GM12864 (cell line): ENCODE measurements around the gene TRIAP1.
"Not testable (repeated sequence)": the region's sequence is repeated elsewhere in the genome, so short reads cannot be mapped to it uniquely, and the experiment has no call there.

Source experiments
- DNase-seq: peaks from one replicate; pipeline ENCODE4 v3.0.0-alpha.2; 2011; ENCODE audit warnings: low read depth
- H3K4me3 ChIP-seq: 2 replicates; pipeline ENCODE4 v1.5.1; 2011; ENCODE audit warnings: mild to moderate bottlenecking, low read depth, low read length, control low read depth
- TF ChIP-seq, protein P1 (sequence below): IDR thresholded peaks from 2 replicates; pipeline ENCODE4 v1.5.1; 2011; ENCODE audit warnings: low read depth, mild to moderate bottlenecking, moderate library complexity, low read length, control low read depth, inconsistent platforms; ENCODE audit errors: missing control alignments

TRIAP1 gene

GRCh38 chr12:120457133-120457532, 10.9 kb upstream of the TRIAP1 start:
- DNase-seq: no peak
- no peak overlapping the region for H3K4me3 ChIP-seq
- TF ChIP-seq, protein P1, sequence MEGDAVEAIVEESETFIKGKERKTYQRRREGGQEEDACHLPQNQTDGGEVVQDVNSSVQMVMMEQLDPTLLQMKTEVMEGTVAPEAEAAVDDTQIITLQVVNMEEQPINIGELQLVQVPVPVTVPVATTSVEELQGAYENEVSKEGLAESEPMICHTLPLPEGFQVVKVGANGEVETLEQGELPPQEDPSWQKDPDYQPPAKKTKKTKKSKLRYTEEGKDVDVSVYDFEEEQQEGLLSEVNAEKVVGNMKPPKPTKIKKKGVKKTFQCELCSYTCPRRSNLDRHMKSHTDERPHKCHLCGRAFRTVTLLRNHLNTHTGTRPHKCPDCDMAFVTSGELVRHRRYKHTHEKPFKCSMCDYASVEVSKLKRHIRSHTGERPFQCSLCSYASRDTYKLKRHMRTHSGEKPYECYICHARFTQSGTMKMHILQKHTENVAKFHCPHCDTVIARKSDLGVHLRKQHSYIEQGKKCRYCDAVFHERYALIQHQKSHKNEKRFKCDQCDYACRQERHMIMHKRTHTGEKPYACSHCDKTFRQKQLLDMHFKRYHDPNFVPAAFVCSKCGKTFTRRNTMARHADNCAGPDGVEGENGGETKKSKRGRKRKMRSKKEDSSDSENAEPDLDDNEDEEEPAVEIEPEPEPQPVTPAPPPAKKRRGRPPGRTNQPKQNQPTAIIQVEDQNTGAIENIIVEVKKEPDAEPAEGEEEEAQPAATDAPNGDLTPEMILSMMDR: peak; percentile 43

DNA sequence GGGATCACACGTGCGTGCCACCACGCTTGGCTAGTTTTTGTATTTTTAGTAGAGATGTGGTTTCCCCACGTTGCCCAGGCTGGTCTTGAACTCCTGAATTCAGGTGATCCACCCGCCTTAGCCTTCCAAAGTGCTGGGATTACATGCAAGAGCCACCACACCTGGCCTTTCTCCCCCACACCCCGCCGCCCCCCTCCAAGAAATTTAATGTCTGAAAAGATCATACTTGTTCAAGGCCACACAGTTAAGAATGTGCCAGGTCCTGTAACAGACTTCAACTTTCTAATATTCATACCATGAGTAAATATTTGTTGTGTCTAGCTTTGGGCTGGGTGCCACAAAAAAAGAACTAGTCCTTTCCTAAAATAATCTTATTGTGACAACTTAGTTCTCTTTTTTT, 9.1 kb upstream of the TRIAP1 start:
- TF ChIP-seq, protein P1: no peak
- DNase-seq: no peak
- no peak overlapping the region for H3K4me3 ChIP-seq

- H3K4me3 ChIP-seq: no peak overlapping the region
- DNase-seq: no peak
- TF ChIP-seq, protein P1: peak; percentile 76
These were observed 7.8 kb upstream of the TRIAP1 start for GRCh38 chr12:120453977-120454376.

DNA sequence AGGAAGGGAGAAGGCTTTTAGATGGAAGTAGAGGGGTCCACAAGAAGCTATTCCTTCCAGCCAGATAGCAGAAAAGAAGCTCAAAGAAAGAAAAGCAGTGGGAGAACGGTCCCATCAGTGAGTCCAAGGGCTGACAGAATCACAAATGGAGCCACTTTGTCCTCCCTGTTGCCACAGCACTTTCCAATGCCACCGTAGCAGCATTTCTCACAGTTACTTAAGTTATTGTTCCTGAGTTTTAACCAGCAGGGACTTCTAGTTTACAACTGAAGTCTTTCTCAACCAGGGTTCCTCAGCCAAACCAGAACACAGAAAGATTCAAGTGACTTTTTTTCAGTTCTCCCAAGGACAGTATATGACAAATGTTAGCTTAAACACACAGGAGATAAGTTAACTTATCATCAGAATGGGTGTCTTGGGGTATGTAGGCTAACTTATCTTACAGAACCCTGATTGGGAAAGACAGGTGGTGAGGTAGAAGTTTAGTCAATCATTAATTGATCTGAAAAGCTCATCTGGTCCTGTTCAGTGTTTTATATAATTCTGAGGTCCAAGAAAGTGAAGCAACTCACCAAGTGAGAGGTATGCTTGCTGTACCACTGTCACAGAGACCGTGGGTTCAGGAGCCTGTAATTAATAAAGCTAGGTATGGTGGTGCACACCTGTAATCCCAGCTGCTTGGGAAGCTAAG, 7.0 kb upstream of the TRIAP1 start:
- no peak for DNase-seq
- no peak overlapping the region for H3K4me3 ChIP-seq
- TF ChIP-seq, protein P1: no peak

DNA sequence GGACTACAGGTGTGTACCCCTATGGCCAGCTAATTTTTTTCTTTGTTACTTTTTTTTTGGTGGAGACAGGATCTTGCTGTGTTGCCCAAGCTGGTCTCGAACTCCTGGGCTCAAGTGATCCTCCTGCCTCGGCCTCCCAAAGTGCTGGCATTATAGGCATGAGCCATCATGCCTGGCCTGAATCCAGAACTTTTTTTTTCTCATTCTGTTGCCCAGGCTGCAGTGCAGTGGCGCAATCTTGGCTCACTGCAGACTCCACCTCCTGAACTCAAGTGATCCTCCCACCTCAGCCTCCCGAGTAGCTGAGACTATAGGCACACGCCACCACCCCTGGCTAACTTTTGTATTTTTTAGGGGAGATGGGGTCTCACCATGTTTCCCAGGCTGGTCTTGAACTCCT, 6.3 kb upstream of the TRIAP1 start:
- DNase-seq, H3K4me3 ChIP-seq: not testable (repeated sequence)

- TF ChIP-seq, protein P1: no peak
- no peak for DNase-seq
- H3K4me3 ChIP-seq: no peak overlapping the region
These were observed 1.8 kb upstream of the TRIAP1 start for GRCh38 chr12:120447992-120448391.

GRCh38 chr12:120446844-120447178, 627 bp upstream of the TRIAP1 start:
- not testable (repeated sequence) for DNase-seq
- H3K4me3 ChIP-seq: peak overlapping the region; percentile 93

DNA sequence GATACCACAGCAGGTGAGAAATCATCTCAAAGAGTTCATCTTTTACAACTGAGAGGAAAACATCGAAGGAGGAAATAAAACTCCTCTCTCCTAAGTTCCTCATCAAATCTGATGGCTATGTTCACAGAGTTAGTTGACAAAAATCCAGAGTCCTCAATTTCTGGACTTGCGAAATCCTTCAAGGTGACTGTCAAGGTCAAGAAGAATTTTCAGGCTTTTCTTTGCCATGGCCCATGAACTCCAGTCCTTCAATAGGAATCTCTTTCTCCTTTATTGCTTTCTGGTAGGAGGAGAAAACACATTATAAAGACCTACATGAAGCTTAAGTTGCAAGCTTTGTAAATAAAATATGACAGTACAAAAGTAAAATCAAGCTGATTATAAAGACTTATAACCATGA, 1.5 kb downstream of the TRIAP1 start:
- H3K4me3 ChIP-seq: no peak overlapping the region; the same call in 1 of the 2 replicates
- DNase-seq: no peak
- TF ChIP-seq, protein P1: no peak
